Measurements from ENCODE around the gene SPSB4.

GRCh38 chr3:141044695-141045641 lies 6.2 kb upstream of the SPSB4 start:
- no peak for TF ChIP-seq POLR2AphosphoS5 (IDR thresholded peaks at IDR 0.05)
- no peak for TF ChIP-seq CTCF (IDR thresholded peaks at IDR 0.05)
